HEK293 (cell line): ENCODE results near the gene SPACA5.
"Not testable (repeated sequence)": the region's sequence is repeated elsewhere in the genome, so short reads cannot be mapped to it uniquely, and the experiment has no call there.

ENCODE experiments used
- HOXA7 ChIP-seq: sonication (generic); formaldehyde crosslinking; IDR thresholded peaks from 2 replicates; pipeline ENCODE4 v1.8.1; 2022; ENCODE audit warnings: missing genetic modification reagents, borderline replicate concordance
- IKZF3 ChIP-seq: fragments of 450-650 bp; IDR thresholded peaks from 2 replicates; pipeline ENCODE4 v1.5.0; 2018; ENCODE audit warnings: missing biosample characterization, mild to moderate bottlenecking, missing genetic modification characterization, moderate library complexity
- ZNF140 ChIP-seq: fragments of 450-650 bp; formaldehyde crosslinking; IDR thresholded peaks from 2 replicates; pipeline ENCODE4 v1.5.1; 2016; ENCODE audit warnings: missing biosample characterization, missing genetic modification characterization
- ZNF239 ChIP-seq: fragments of 450-650 bp; formaldehyde crosslinking; IDR thresholded peaks from 2 replicates; pipeline ENCODE4 v1.5.1; 2016; ENCODE audit warnings: missing biosample characterization, missing genetic modification characterization
- ZNF274 ChIP-seq, 2 experiments: fragments of 200-500 bp in 1 of 2; fragments of 450-650 bp in 1 of 2; sonication (Bioruptor generic) in 1 of 2; formaldehyde crosslinking in 1 of 2; IDR thresholded peaks; 2 replicates each; pipeline versions ENCODE4 v1.5.1 to v1.6.1; 2014 to 2016; ENCODE audit warnings: borderline replicate concordance in 1 of 2, inconsistent platforms in 1 of 2, low read length in 1 of 2, missing biosample characterization in 1 of 2, missing genetic modification characterization in 1 of 2
- ZNF324 ChIP-seq: fragments of 450-650 bp; formaldehyde crosslinking; IDR thresholded peaks from 2 replicates; pipeline ENCODE4 v1.5.1; 2016; ENCODE audit warnings: missing biosample characterization, missing genetic modification characterization
- ZNF585B ChIP-seq: fragments of 450-650 bp; formaldehyde crosslinking; IDR thresholded peaks from 2 replicates; pipeline ENCODE4 v1.5.1; 2016; ENCODE audit warnings: missing biosample characterization, missing genetic modification characterization
- TF ChIP-seq, protein P1 (sequence below): fragments of 450-650 bp; formaldehyde crosslinking; IDR thresholded peaks from 2 replicates; pipeline ENCODE4 v1.5.1; 2016; ENCODE audit warnings: missing biosample characterization, missing genetic modification characterization
- TF ChIP-seq, protein P2 (sequence below): fragments of 450-650 bp; IDR thresholded peaks from 2 replicates; pipeline ENCODE4 v1.5.1; 2018; ENCODE audit warnings: missing biosample characterization, missing genetic modification characterization
- TF ChIP-seq, protein P3 (sequence below): fragments of 450-650 bp; formaldehyde crosslinking; IDR thresholded peaks from 2 replicates; pipeline ENCODE4 v1.5.1; 2016; ENCODE audit warnings: missing biosample characterization, missing genetic modification characterization

DNA sequence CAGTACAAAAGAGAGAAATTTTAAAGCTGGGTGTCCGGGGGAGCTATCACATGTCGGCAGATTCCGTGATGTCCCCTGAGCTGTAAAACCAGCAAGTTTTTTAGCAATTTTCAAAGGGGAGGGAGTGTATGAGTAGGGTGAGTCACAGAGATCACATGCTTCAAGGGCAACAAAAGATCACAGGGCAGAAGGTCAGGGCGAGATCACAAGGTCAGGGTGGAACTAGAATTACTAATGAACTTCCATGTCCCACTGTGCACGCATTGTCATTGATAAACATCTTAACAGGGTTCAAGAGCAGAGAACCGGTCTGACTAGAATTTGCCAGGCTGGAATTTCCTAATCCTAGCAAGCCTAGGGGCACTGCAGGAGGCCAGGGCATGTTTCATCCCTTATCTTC is 45.0 kb upstream of the SPACA5 start:
- TF ChIP-seq IKZF3 (tag by site-specific recombination); HOXA7 (CRISPR knock-in tag); ZNF585B; ZNF239 (tag by site-specific recombination); ZNF274 (IDR thresholded peaks at IDR 0.05; ENCODE audit: low read length); ZNF274 (tag by site-specific recombination; IDR thresholded peaks at IDR 0.05; ENCODE audit: borderline replicate concordance); ZNF140; ZNF324: not testable (repeated sequence)
- TF ChIP-seq, protein P1, sequence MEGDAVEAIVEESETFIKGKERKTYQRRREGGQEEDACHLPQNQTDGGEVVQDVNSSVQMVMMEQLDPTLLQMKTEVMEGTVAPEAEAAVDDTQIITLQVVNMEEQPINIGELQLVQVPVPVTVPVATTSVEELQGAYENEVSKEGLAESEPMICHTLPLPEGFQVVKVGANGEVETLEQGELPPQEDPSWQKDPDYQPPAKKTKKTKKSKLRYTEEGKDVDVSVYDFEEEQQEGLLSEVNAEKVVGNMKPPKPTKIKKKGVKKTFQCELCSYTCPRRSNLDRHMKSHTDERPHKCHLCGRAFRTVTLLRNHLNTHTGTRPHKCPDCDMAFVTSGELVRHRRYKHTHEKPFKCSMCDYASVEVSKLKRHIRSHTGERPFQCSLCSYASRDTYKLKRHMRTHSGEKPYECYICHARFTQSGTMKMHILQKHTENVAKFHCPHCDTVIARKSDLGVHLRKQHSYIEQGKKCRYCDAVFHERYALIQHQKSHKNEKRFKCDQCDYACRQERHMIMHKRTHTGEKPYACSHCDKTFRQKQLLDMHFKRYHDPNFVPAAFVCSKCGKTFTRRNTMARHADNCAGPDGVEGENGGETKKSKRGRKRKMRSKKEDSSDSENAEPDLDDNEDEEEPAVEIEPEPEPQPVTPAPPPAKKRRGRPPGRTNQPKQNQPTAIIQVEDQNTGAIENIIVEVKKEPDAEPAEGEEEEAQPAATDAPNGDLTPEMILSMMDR (tag by site-specific recombination), result not testable (repeated sequence)
- TF ChIP-seq, protein P2, sequence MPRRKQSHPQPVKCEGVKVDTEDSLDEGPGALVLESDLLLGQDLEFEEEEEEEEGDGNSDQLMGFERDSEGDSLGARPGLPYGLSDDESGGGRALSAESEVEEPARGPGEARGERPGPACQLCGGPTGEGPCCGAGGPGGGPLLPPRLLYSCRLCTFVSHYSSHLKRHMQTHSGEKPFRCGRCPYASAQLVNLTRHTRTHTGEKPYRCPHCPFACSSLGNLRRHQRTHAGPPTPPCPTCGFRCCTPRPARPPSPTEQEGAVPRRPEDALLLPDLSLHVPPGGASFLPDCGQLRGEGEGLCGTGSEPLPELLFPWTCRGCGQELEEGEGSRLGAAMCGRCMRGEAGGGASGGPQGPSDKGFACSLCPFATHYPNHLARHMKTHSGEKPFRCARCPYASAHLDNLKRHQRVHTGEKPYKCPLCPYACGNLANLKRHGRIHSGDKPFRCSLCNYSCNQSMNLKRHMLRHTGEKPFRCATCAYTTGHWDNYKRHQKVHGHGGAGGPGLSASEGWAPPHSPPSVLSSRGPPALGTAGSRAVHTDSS, result not testable (repeated sequence)
- TF ChIP-seq, protein P3, sequence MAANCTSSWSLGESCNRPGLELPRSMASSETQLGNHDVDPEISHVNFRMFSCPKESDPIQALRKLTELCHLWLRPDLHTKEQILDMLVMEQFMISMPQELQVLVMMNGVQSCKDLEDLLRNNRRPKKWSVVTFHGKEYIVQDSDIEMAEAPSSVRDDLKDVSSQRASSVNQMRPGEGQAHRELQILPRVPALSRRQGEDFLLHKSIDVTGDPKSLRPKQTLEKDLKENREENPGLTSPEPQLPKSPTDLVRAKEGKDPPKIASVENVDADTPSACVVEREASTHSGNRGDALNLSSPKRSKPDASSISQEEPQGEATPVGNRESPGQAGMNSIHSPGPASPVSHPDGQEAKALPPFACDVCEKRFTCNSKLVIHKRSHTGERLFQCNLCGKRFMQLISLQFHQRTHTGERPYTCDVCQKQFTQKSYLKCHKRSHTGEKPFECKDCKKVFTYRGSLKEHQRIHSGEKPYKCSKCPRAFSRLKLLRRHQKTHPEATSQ, result not testable (repeated sequence)
